Measurements from ENCODE around the gene KRTAP10-6. TPM values are rescaled to one million over a fixed set of nuclear protein-coding genes. Genes with fewer than 3 reads are reported as not detected.

Gene KRTAP10-6
- total and polyA plus RNA-seq, 2 of the 8 experiments (the other 6 are each of a cell fraction or from before 2014, with no cell fraction given), result 0.12 TPM; not detected in 1

DNA sequence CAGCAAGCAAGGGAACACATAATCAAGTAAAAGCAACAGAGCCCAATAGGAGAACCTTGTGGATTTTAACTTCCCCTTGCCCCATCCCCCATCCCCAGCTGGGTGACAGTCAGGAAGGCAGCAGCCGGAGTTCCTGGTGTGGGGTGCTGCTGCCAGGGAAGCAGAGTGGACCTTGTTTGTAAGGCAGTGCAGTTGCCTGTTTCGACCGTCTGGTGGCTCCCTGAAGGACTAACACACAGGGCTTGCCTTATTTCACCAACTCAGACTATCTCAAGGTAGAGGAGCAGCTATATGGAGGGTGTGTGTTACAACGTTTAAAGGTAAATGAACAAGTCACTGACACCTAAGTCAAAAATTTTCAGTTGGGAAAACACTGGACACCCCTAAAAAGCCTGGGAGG, 26.2 kb upstream of the KRTAP10-6 start (continued):
- TF ChIP-seq EGR1 (IDR thresholded peaks at IDR 0.05; ENCODE audit: borderline replicate concordance, low read depth, low read length), result no peak
- TF ChIP-seq NRF1 (IDR thresholded peaks at IDR 0.05; ENCODE audit: low read depth, low read length), result no peak
